Measurements from ENCODE around the gene COG5.
A peak's percentile ranks its signal among the peaks of the same experiment; 100 is the strongest.

Gene COG5

DNA sequence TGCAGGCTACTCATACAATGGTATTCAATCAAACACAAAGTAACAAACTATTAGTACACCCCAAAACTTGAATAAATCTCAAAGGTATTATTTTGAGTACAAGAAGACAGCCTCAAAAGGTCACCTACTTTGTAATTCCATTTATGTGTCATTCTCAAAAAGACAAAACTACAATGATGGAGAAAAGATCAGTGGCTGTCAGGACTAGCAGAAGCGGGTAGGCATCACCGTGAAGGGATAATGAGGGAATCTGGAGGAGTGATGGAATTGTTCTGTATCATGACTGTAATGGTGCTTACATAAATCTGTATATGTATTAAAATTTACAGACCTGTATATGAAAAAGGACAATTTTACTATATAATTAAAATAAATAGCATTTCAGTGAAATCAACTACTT is 37.0 kb downstream of the COG5 start:
- TF ChIP-seq, protein P1, sequence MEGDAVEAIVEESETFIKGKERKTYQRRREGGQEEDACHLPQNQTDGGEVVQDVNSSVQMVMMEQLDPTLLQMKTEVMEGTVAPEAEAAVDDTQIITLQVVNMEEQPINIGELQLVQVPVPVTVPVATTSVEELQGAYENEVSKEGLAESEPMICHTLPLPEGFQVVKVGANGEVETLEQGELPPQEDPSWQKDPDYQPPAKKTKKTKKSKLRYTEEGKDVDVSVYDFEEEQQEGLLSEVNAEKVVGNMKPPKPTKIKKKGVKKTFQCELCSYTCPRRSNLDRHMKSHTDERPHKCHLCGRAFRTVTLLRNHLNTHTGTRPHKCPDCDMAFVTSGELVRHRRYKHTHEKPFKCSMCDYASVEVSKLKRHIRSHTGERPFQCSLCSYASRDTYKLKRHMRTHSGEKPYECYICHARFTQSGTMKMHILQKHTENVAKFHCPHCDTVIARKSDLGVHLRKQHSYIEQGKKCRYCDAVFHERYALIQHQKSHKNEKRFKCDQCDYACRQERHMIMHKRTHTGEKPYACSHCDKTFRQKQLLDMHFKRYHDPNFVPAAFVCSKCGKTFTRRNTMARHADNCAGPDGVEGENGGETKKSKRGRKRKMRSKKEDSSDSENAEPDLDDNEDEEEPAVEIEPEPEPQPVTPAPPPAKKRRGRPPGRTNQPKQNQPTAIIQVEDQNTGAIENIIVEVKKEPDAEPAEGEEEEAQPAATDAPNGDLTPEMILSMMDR (IDR thresholded peaks at IDR 0.05; ENCODE audit: low read length), result no peak
- TF ChIP-seq EZH2 (IDR thresholded peaks at IDR 0.05; ENCODE audit: borderline replicate concordance, low read length), result no peak
- Histone ChIP-seq H3K9me2 (ENCODE audit: low read depth, low read length) (no peaks in the 10 kb centered on the region), H3K9ac (ENCODE audit: low read length) (no peak overlapping the region), H3K4me3 (ENCODE audit: low read depth, low read length, poor library complexity, severe bottlenecking) (no peak overlapping the region), H3K27me3 (ENCODE audit: insufficient read depth, low read length) (no peaks in the 10 kb centered on the region), H2AFZ (ENCODE audit: low read length) (no peak overlapping the region), H4K20me1 (ENCODE audit: insufficient read depth, low read length) (no peaks in the 10 kb centered on the region), H3K9me3 (ENCODE audit: low read length) (no peaks in the 10 kb centered on the region), H3K79me2 (ENCODE audit: insufficient read depth, low read length) (no peaks in the 10 kb centered on the region), H3K4me2 (ENCODE audit: low read length) (no peak overlapping the region), H3K27ac (ENCODE audit: low read depth, low read length, poor library complexity, severe bottlenecking) (no peak overlapping the region), H3K36me3 (ENCODE audit: insufficient read depth, low read length) (peaks cover 17% of the 10 kb centered on the region; the same call in 1 of the 2 replicates), H3F3A (ENCODE audit: insufficient read depth, low read length) (no peaks in the 10 kb centered on the region), H3K4me1 (ENCODE audit: insufficient read depth, low read length, severe bottlenecking) (no peaks in the 10 kb centered on the region)

DNA sequence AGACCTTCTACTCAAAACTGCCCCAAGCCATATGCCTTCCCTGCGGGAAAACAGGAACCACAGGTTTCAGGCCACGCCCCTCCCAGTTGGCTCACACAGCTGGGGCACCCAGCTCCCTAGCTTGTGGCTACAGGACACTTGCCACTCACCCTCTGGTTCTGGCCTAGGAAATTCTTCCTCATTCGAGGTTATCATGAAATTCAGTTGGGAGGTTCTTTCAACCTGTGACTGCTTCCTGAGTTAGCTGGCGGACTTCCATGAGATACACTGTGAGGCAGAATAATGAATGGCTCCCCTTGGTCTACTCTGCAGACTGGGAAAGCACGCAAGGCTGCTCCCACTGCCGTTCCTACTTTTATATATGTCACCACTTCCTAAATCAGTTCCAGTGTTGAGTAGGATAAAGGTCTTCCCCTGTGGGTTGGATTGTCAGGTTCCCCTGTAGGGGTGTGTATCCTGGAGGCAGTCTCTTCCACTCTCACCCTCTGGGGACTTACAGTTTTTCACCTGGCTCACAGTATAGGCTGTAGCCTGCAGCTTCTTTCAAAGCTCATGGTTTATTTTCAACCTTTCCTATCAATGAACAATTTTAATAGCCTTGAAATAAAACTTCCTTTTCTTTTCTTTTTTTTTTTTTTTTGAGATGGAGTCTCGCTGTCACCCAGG is 56.9 kb downstream of the COG5 start:
- no peaks in the 10 kb centered on the region for H3K9me2 ChIP-seq (ENCODE audit: low read depth, low read length)
- no peak overlapping the region for H2AFZ ChIP-seq (ENCODE audit: low read length)
- no peak overlapping the region for H3K4me3 ChIP-seq (ENCODE audit: low read depth, low read length, poor library complexity, severe bottlenecking)
- no peak overlapping the region for H3K4me2 ChIP-seq (ENCODE audit: low read length)
- H3K36me3 ChIP-seq (ENCODE audit: insufficient read depth, low read length), result no peaks in the 10 kb centered on the region
- no peaks in the 10 kb centered on the region for H3K79me2 ChIP-seq (ENCODE audit: insufficient read depth, low read length)
- no peaks in the 10 kb centered on the region for H3K27me3 ChIP-seq (ENCODE audit: insufficient read depth, low read length)
- H3K9me3 ChIP-seq (ENCODE audit: low read length), result no peaks in the 10 kb centered on the region
- H3F3A ChIP-seq (ENCODE audit: insufficient read depth, low read length), result no peaks in the 10 kb centered on the region
- H3K27ac ChIP-seq (ENCODE audit: low read depth, low read length, poor library complexity, severe bottlenecking), result peak overlapping the region; percentile 63
- no peaks in the 10 kb centered on the region for H4K20me1 ChIP-seq (ENCODE audit: insufficient read depth, low read length)
- H3K4me1 ChIP-seq (ENCODE audit: insufficient read depth, low read length, severe bottlenecking), result peaks cover 13% of the 10 kb centered on the region
- TF ChIP-seq, protein P1 (IDR thresholded peaks at IDR 0.05; ENCODE audit: low read length), result no peak
- TF ChIP-seq EZH2 (IDR thresholded peaks at IDR 0.05; ENCODE audit: borderline replicate concordance, low read length), result no peak
- no peak overlapping the region for H3K9ac ChIP-seq (ENCODE audit: low read length)

DNA sequence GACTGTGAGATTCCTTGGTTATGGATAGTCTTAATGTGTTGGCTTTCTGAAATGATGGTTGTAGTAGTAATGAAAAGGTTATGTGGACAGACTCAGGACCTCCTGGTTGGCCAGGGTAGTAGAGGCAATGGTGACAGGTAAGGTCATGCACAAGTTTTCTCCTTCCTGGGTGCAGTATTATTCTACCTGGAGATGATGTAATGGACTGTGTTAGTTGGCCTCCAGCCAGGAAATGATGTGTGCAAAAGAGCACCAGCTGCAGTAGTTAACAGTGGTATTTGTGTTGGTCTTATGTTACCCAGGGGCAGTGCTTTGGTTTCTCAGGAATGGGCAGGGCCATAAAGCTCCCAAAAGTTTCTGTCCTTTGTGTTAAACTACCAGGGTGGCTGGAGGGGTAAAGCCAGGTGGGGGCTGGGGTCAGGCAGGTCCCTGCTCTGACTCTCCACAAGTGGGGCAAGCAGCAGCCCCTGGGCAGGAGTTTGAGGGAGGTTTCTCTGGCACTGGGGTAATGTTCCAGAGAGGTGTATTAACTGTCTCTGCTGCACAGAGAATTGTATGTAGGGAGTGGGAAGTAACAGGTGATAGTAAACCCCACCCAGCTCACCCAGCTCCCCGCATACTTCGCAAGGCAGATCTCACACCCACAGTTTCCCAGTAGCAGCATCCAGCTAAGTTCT is 57.6 kb downstream of the COG5 start:
- H3K4me3 ChIP-seq (ENCODE audit: low read depth, low read length, poor library complexity, severe bottlenecking), result no peak overlapping the region
- TF ChIP-seq, protein P1 (IDR thresholded peaks at IDR 0.05; ENCODE audit: low read length), result no peak
- TF ChIP-seq EZH2 (IDR thresholded peaks at IDR 0.05; ENCODE audit: borderline replicate concordance, low read length), result no peak
- H2AFZ ChIP-seq (ENCODE audit: low read length), result no peak overlapping the region
- H3K27ac ChIP-seq (ENCODE audit: low read depth, low read length, poor library complexity, severe bottlenecking), result peak overlapping the region; percentile 63
- H3K9ac ChIP-seq (ENCODE audit: low read length), result no peak overlapping the region
- peaks cover 13% of the 10 kb centered on the region for H3K4me1 ChIP-seq (ENCODE audit: insufficient read depth, low read length, severe bottlenecking)
- H3F3A ChIP-seq (ENCODE audit: insufficient read depth, low read length), result no peaks in the 10 kb centered on the region
- H3K36me3 ChIP-seq (ENCODE audit: insufficient read depth, low read length), result no peaks in the 10 kb centered on the region
- H3K79me2 ChIP-seq (ENCODE audit: insufficient read depth, low read length), result no peaks in the 10 kb centered on the region
- no peak overlapping the region for H3K4me2 ChIP-seq (ENCODE audit: low read length)
- no peaks in the 10 kb centered on the region for H3K9me2 ChIP-seq (ENCODE audit: low read depth, low read length)
- H4K20me1 ChIP-seq (ENCODE audit: insufficient read depth, low read length), result no peaks in the 10 kb centered on the region
- H3K27me3 ChIP-seq (ENCODE audit: insufficient read depth, low read length), result no peaks in the 10 kb centered on the region
- H3K9me3 ChIP-seq (ENCODE audit: low read length), result no peaks in the 10 kb centered on the region
